Smooth muscle cell (in vitro differentiated cells): ENCODE data around the gene LAMA5. TPM values are rescaled to one million over a fixed set of nuclear protein-coding genes. Genes with fewer than 3 reads are reported as not detected.

Experiments used
- DNase-seq: peaks from one replicate; lab custom pipeline; 2025; ENCODE audit not compliant: unreplicated experiment; lab: John Stamatoyannopoulos, UW
- H2AFZ ChIP-seq: fragments of 200-600 bp; sonication (generic); 2 replicates; pipeline ENCODE4 v1.6.0; 2016; ENCODE audit warnings: antibody characterized with exemption, low read depth, mild to moderate bottlenecking
- H3F3A ChIP-seq: fragments of 200-600 bp; sonication (generic); 2 replicates; pipeline ENCODE4 v1.6.0; 2017; ENCODE audit warnings: antibody characterized with exemption, low read depth
- H3K27ac ChIP-seq: fragments of 200-600 bp; sonication (generic); 2 replicates; pipeline ENCODE4 v1.5.1; 2016; ENCODE audit warnings: low read depth, mild to moderate bottlenecking
- H3K27me3 ChIP-seq: fragments of 200-600 bp; sonication (generic); 2 replicates; pipeline ENCODE4 v1.6.1; 2016; ENCODE audit warnings: low read depth, mild to moderate bottlenecking
- H3K36me3 ChIP-seq: fragments of 200-600 bp; sonication (generic); 2 replicates; pipeline ENCODE4 v1.5.1; 2016; ENCODE audit warnings: low read depth
- H3K4me1 ChIP-seq: fragments of 200-600 bp; sonication (generic); 2 replicates; pipeline ENCODE4 v1.5.1; 2016; ENCODE audit warnings: low read depth
- H3K4me2 ChIP-seq: fragments of 200-600 bp; sonication (generic); 2 replicates; pipeline ENCODE4 v1.6.0; 2016; ENCODE audit warnings: mild to moderate bottlenecking
- H3K4me3 ChIP-seq: fragments of 200-600 bp; sonication (generic); 2 replicates; pipeline ENCODE4 v1.5.1; 2016; ENCODE audit warnings: mild to moderate bottlenecking
- H3K79me2 ChIP-seq: fragments of 200-600 bp; sonication (generic); 2 replicates; pipeline ENCODE4 v1.6.0; 2016; ENCODE audit warnings: low read depth, mild to moderate bottlenecking
- H3K9ac ChIP-seq: fragments of 200-600 bp; sonication (generic); 2 replicates; pipeline ENCODE4 v1.6.0; 2016; ENCODE audit warnings: low read depth
- H3K9me3 ChIP-seq: fragments of 200-600 bp; sonication (generic); replicated peaks from 2 replicates; pipeline ENCODE4 v1.5.1; 2016; ENCODE audit warnings: low read depth
- H4K20me1 ChIP-seq: fragments of 200-600 bp; sonication (generic); 2 replicates; pipeline ENCODE4 v1.6.0; 2016; ENCODE audit warnings: low read depth
- WGBS: methylation state at CpG from one replicate; pipeline ENCODE4 v1.1.7; 2016; ENCODE audit warnings: low lambda C conversion rate; 5-methylcytosine and 5-hydroxymethylcytosine counted together
- polyA plus RNA-seq: library from polyadenylated mRNA; unstranded; fragments of >200 nt; fragmentation: Nextera tagmentation; extraction: Ambion mirVana; gene quantifications from 2 replicates; pipeline ENCODE4 v1.2.1, GENCODE V29; 2016
- total RNA-seq: library from RNA; depleted of rRNA; stranded (reverse); fragments of >200 nt; gene quantifications from 2 replicates; pipeline ENCODE4 v1.2.3, GENCODE V29; 2014
- TF ChIP-seq, protein P1 (sequence below): fragments of 200-600 bp; sonication (generic); IDR thresholded peaks from 2 replicates; pipeline ENCODE4 v1.5.1; 2017; ENCODE audit warnings: borderline replicate concordance, mild to moderate bottlenecking, antibody characterized with exemption; ENCODE audit not compliant: insufficient read depth, poor library complexity, severe bottlenecking

The LAMA5 gene
- total and polyA plus RNA-seq, 2 experiments from 2014 or later = 27.5 to 27.6 TPM

DNA sequence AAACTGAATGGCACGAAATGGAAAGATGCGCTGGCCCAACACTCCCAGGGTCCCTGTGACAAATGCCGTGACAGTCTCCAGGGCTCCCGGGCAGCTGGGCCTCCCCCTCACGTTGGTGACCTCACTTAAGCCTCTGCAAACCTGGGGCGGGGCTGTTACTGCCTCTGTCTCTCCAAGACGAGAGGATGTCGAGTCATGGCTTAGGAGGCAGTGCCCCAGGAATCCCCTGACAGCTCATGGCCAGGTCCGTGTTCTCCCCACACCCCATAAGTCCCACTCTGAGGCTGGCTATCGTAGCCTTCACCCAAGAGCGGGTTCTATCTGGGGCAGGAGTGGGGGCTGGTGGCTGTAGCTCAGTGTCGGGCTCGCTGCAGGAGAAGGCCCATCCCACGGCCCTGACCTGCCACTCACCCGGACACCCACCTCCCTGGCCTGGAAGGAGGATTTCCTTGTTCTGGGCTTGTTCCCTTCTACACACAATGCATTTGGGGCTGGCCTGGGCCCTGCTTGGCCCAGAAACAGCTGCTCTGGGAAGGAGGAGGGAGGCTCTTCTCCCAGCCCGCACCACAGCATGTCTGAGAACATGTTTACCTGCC is 14.2 kb upstream of the LAMA5 start:
- Histone ChIP-seq H4K20me1 (peaks cover 10% of the 10 kb centered on the region), H3K27me3 (no peaks in the 10 kb centered on the region), H3K9ac (peak overlapping the region; percentile 47), H3F3A (peaks cover 8% of the 10 kb centered on the region), H3K4me3 (no peak overlapping the region), H3K27ac (peak overlapping the region; percentile 67), H3K4me2 (no peak overlapping the region), H3K4me1 (peaks cover 12% of the 10 kb centered on the region), H2AFZ (no peak overlapping the region), H3K79me2 (peaks cover 13% of the 10 kb centered on the region), H3K36me3 (no peaks in the 10 kb centered on the region), H3K9me3 (no peaks in the 10 kb centered on the region)
- DNase-seq = no peak
- TF ChIP-seq, protein P1, sequence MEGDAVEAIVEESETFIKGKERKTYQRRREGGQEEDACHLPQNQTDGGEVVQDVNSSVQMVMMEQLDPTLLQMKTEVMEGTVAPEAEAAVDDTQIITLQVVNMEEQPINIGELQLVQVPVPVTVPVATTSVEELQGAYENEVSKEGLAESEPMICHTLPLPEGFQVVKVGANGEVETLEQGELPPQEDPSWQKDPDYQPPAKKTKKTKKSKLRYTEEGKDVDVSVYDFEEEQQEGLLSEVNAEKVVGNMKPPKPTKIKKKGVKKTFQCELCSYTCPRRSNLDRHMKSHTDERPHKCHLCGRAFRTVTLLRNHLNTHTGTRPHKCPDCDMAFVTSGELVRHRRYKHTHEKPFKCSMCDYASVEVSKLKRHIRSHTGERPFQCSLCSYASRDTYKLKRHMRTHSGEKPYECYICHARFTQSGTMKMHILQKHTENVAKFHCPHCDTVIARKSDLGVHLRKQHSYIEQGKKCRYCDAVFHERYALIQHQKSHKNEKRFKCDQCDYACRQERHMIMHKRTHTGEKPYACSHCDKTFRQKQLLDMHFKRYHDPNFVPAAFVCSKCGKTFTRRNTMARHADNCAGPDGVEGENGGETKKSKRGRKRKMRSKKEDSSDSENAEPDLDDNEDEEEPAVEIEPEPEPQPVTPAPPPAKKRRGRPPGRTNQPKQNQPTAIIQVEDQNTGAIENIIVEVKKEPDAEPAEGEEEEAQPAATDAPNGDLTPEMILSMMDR = no peak
- 38% methylated on average over 16 of the region's 16 CpGs for WGBS

DNA sequence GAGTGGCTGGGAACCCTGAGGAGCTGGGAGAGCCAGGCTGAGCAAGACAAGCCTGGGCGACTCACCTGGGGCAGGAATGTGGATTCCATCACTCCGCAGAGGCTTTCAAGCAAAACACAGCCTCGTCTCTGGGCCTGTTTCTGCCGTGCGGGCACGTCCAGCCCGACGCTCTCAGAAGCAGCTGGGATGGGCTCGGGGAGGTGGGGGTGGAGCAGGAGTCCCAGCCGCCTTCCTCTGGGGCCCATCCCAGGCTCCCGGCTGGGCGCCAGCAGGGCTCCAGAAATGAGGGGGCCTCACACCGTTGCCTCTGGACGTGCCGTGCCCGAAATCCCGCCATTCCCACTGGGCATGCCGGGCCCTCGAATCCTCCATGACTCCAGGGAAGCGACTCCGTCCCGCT is 11.1 kb upstream of the LAMA5 start:
- WGBS = 59% methylated on average over 17 of the region's 22 CpGs
- H3K27ac ChIP-seq = peak overlapping the region; percentile 75

DNA sequence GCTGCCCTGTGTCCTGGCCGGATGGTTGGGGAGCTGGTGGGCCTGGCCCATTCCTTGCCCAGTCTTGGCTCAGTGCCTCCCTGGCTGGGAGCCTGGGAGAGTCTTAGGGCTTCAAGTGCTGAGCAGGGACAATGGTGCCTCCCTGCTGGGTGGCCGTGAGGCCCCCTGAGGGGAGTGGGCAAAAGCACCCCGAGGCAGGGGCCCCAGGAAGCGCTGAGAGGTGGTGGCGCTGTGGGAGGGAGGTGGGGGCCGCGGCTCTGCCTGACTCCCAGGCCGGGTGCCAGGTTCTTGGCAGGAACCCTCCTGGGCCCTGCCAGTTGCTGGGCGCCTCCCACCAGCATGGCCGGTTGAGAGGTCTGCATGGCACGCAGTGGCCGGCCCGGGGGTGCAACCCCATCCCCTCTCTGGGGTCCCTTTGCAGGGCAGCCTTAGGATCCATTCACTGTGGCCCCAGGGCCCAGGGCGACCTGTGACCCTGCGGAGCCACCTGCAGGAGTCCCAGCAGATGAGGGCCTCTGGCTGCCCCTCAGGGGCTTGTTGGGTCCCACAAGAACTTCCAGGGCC is 10.6 kb upstream of the LAMA5 start:
- H3K36me3 ChIP-seq = no peaks in the 10 kb centered on the region
- peaks cover 22% of the 10 kb centered on the region for H3K4me1 ChIP-seq
- TF ChIP-seq, protein P1 = no peak
- H3F3A ChIP-seq = peaks cover 5% of the 10 kb centered on the region
- no peaks in the 10 kb centered on the region for H3K79me2 ChIP-seq
- H4K20me1 ChIP-seq = peaks cover 6% of the 10 kb centered on the region
- WGBS = 86% methylated on average over 13 of the region's 15 CpGs
- H3K4me3 ChIP-seq = no peak overlapping the region
- no peaks in the 10 kb centered on the region for H3K27me3 ChIP-seq
- peak overlapping the region; percentile 28 for H3K9ac ChIP-seq
- H3K27ac ChIP-seq = peak overlapping the region; percentile 75
- no peak for DNase-seq
- H3K4me2 ChIP-seq = no peak overlapping the region
- no peaks in the 10 kb centered on the region for H3K9me3 ChIP-seq
- no peak overlapping the region for H2AFZ ChIP-seq

More for the DNA sequence above, 11.1 kb upstream of the LAMA5 start:
- no peaks in the 10 kb centered on the region for H3K79me2 ChIP-seq
- H4K20me1 ChIP-seq = peaks cover 10% of the 10 kb centered on the region
- H3K9ac ChIP-seq = no peak overlapping the region
- H3K4me1 ChIP-seq = peaks cover 22% of the 10 kb centered on the region
- H2AFZ ChIP-seq = no peak overlapping the region
- H3K4me2 ChIP-seq = no peak overlapping the region
- no peak for DNase-seq
- H3K36me3 ChIP-seq = no peaks in the 10 kb centered on the region
- TF ChIP-seq, protein P1 = no peak
- no peaks in the 10 kb centered on the region for H3K27me3 ChIP-seq
- H3F3A ChIP-seq = peaks cover 5% of the 10 kb centered on the region
- H3K4me3 ChIP-seq = no peak overlapping the region
- H3K9me3 ChIP-seq = no peaks in the 10 kb centered on the region

DNA sequence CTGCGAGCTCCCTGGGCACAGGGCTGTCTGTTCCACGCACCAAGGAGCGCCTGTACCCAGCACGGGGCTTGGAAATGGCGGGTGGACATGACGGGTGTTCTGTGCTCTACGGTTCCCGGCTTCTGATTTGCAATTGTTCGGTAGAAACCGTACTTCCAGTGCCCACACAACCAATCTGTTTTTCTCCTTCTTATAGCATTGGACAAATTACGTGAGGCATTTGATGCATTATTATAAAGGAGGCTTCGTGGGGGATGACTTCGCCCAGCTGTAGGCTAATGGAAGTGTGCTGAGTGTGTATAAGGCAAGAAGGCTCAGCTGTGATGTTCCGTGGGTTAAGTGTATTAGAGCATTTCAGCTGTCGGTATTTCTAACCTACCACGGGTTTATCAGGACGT is 10.0 kb upstream of the LAMA5 start:
- TF ChIP-seq, protein P1 = no peak
- peak overlapping the region; percentile 75 for H3K27ac ChIP-seq
- peaks cover 22% of the 10 kb centered on the region for H3K4me1 ChIP-seq
- H3F3A ChIP-seq = peaks cover 5% of the 10 kb centered on the region
- H3K9ac ChIP-seq = no peak overlapping the region
- no peak overlapping the region for H3K4me3 ChIP-seq
- no peak overlapping the region for H2AFZ ChIP-seq
- no peaks in the 10 kb centered on the region for H3K79me2 ChIP-seq
- WGBS = 94% methylated on average over 17 of the region's 17 CpGs
- no peaks in the 10 kb centered on the region for H3K36me3 ChIP-seq
- peak overlapping the region; percentile 42 for H3K4me2 ChIP-seq
- no peaks in the 10 kb centered on the region for H4K20me1 ChIP-seq
- no peaks in the 10 kb centered on the region for H3K27me3 ChIP-seq
- no peaks in the 10 kb centered on the region for H3K9me3 ChIP-seq
- no peak for DNase-seq
